ENCODE data around the gene ATP11B. TPM values are rescaled to one million over a fixed set of nuclear protein-coding genes. Genes with fewer than 3 reads are reported as not detected.
"Not testable (repeated sequence)": the region's sequence is repeated elsewhere in the genome, so short reads cannot be mapped to it uniquely, and the experiment has no call there.

ATP11B gene
- total and polyA plus RNA-seq, 2 experiments from 2014 or later: 25.5 to 68.1 TPM

- no peaks in the 10 kb centered on the region for H3K36me3 ChIP-seq (ENCODE audit: low read depth)
- peaks cover 75% of the 10 kb centered on the region for H3K79me2 ChIP-seq (ENCODE audit: insufficient read depth)
- no peak overlapping the region for H3K9ac ChIP-seq
- H3K27ac ChIP-seq: no peak overlapping the region
- H3K9me3 ChIP-seq (ENCODE audit: low read depth): no peaks in the 10 kb centered on the region
- H3K9me2 ChIP-seq (ENCODE audit: insufficient read depth): no peaks in the 10 kb centered on the region
- peak overlapping the region; percentile 94; the same call in 1 of the 2 replicates for H3K4me3 ChIP-seq
- peaks cover 17% of the 10 kb centered on the region; the same call in 1 of the 2 replicates for H3F3A ChIP-seq (ENCODE audit: insufficient read depth)
- peaks cover 8% of the 10 kb centered on the region for H3K4me1 ChIP-seq (ENCODE audit: insufficient read depth)
- no peaks in the 10 kb centered on the region for H3K27me3 ChIP-seq (replicated peaks; ENCODE audit: insufficient read depth)
- 0 out of 2 replicates have a peak, but pooled peaks cover 4% of the 10 kb centered on the region for H4K20me1 ChIP-seq (ENCODE audit: insufficient read depth)
- no peak for TF ChIP-seq EZH2 (IDR thresholded peaks at IDR 0.05; ENCODE audit: insufficient read depth, poor library complexity, severe bottlenecking)
- H3K4me2 ChIP-seq (ENCODE audit: unreplicated experiment): no peak overlapping the region
- H2AFZ ChIP-seq: no peak overlapping the region
- DNase-seq: no peak
- WGBS, 2 experiments (ENCODE audit: low coverage in 1 of 2, low lambda C conversion rate in 2 of 2, missing lambda C conversion rate in 2 of 2): 97 to 98% methylated on average over 1 of the region's 1 CpG
- in situ Hi-C loops (cut with MboI): no loop called here
Measured at GRCh38 chr3:182796310-182796709, 3.0 kb downstream of the ATP11B start.

- in situ Hi-C loops (cut with MboI): no loop called here
- Histone ChIP-seq H4K20me1 (ENCODE audit: insufficient read depth) (0 out of 2 replicates have a peak, but pooled peaks cover 4% of the 10 kb centered on the region), H3K27me3 (replicated peaks; ENCODE audit: insufficient read depth) (no peaks in the 10 kb centered on the region), H3K4me2 (ENCODE audit: unreplicated experiment) (no peak overlapping the region), H3K9me2 (ENCODE audit: insufficient read depth) (no peaks in the 10 kb centered on the region), H3K4me1 (ENCODE audit: insufficient read depth) (peaks cover 13% of the 10 kb centered on the region), H3K36me3 (ENCODE audit: low read depth) (no peaks in the 10 kb centered on the region), H3F3A (ENCODE audit: insufficient read depth) (peaks cover 20% of the 10 kb centered on the region; the same call in 1 of the 2 replicates), H3K9ac (no peak overlapping the region), H3K79me2 (ENCODE audit: insufficient read depth) (peaks cover 91% of the 10 kb centered on the region), H3K27ac (no peak overlapping the region), H3K4me3 (no peak overlapping the region), H2AFZ (no peak overlapping the region), H3K9me3 (ENCODE audit: low read depth) (no peaks in the 10 kb centered on the region)
- 73 to 88% methylated on average over 1 of the region's 1 CpG for WGBS, 2 experiments (ENCODE audit: low coverage in 1 of 2, low lambda C conversion rate in 2 of 2, missing lambda C conversion rate in 2 of 2)
- DNase-seq: no peak
- TF ChIP-seq EZH2 (IDR thresholded peaks at IDR 0.05; ENCODE audit: insufficient read depth, poor library complexity, severe bottlenecking) (no peak), EZH2phosphoT487 (IDR thresholded peaks at IDR 0.05; ENCODE audit: insufficient read depth, low read depth) (no peak)
Measured at GRCh38 chr3:182797876-182798275, 4.6 kb downstream of the ATP11B start.

DNA sequence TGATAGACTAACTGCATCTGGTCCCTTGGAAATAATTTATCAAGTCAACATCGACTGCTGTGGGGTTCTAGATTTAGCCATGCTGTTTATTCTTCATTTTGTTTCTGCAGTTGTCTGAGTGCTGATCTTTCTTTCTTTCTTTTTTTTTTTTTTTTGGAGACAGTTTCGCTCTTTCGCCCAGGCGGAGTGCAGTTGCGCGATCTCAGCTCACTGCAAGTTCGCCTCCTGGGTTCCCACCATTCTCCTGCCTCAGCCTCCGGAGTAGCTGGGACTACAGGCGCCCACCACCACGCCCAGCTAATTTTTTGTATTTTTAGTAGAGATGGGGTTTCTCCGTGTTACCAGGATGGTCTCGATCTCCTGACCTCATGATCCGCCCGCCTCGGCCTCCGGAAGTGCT is 5.8 kb downstream of the ATP11B start:
- peaks cover 11% of the 10 kb centered on the region; the same call in 1 of the 2 replicates for H4K20me1 ChIP-seq (ENCODE audit: insufficient read depth)
- H3K27ac ChIP-seq; H3K9me2 ChIP-seq (ENCODE audit: insufficient read depth); H3K36me3 ChIP-seq (ENCODE audit: low read depth); H3K9ac ChIP-seq; in situ Hi-C loops (cut with MboI); H2AFZ ChIP-seq; H3K4me2 ChIP-seq (ENCODE audit: unreplicated experiment); H3K4me3 ChIP-seq; DNase-seq; H3K9me3 ChIP-seq (ENCODE audit: low read depth); H3K27me3 ChIP-seq (replicated peaks; ENCODE audit: insufficient read depth): not testable (repeated sequence)
- peaks cover 17% of the 10 kb centered on the region for H3K4me1 ChIP-seq (ENCODE audit: insufficient read depth)
- H3F3A ChIP-seq (ENCODE audit: insufficient read depth): peaks cover 19% of the 10 kb centered on the region; the same call in 1 of the 2 replicates
- peaks cover 100% of the 10 kb centered on the region for H3K79me2 ChIP-seq (ENCODE audit: insufficient read depth)
- WGBS, 2 experiments (ENCODE audit: low coverage in 1 of 2, low lambda C conversion rate in 2 of 2, missing lambda C conversion rate in 2 of 2): 94 to 95% methylated on average over 16 of the region's 16 CpGs

- H2AFZ ChIP-seq: no peak overlapping the region
- H3K4me1 ChIP-seq (ENCODE audit: insufficient read depth): peaks cover 13% of the 10 kb centered on the region
- H3K9me2 ChIP-seq (ENCODE audit: insufficient read depth): no peaks in the 10 kb centered on the region
- H3K9me3 ChIP-seq (ENCODE audit: low read depth): no peaks in the 10 kb centered on the region
- no peak overlapping the region for H3K9ac ChIP-seq
- TF ChIP-seq EZH2 (IDR thresholded peaks at IDR 0.05; ENCODE audit: insufficient read depth, poor library complexity, severe bottlenecking) (no peak), EZH2phosphoT487 (IDR thresholded peaks at IDR 0.05; ENCODE audit: insufficient read depth, low read depth) (no peak)
- no peak overlapping the region for H3K27ac ChIP-seq
- peaks cover 100% of the 10 kb centered on the region for H3K79me2 ChIP-seq (ENCODE audit: insufficient read depth)
- no peak overlapping the region for H3K4me3 ChIP-seq
- H3K36me3 ChIP-seq (ENCODE audit: low read depth): no peaks in the 10 kb centered on the region
- no peak overlapping the region for H3K4me2 ChIP-seq (ENCODE audit: unreplicated experiment)
- H3K27me3 ChIP-seq (replicated peaks; ENCODE audit: insufficient read depth): no peaks in the 10 kb centered on the region
- H4K20me1 ChIP-seq (ENCODE audit: insufficient read depth): peaks cover 11% of the 10 kb centered on the region; the same call in 1 of the 2 replicates
- H3F3A ChIP-seq (ENCODE audit: insufficient read depth): peaks cover 9% of the 10 kb centered on the region; the same call in 1 of the 2 replicates
- no peak for DNase-seq
- in situ Hi-C loops (cut with MboI): no loop called here
- WGBS, 2 experiments (ENCODE audit: low coverage in 1 of 2, low lambda C conversion rate in 2 of 2, missing lambda C conversion rate in 2 of 2): 89 to 98% methylated on average over 2 to 8 of the region's 8 CpGs
Measured at GRCh38 chr3:182800508-182800907, 7.2 kb downstream of the ATP11B start.

Data from GM23248 (cell line).